Pancreas (tissue), 10 donors: ENCODE measurements around the gene TMEM145. TPM values are rescaled to one million over a fixed set of nuclear protein-coding genes. Genes with fewer than 3 reads are reported as not detected.
A peak's percentile ranks its signal among the peaks of the same experiment; 100 is the strongest.

Source experiments
- ATAC-seq, 4 donors: fragments of 200-7000 bp; cut with Tn5 transposase; one replicate each; pipeline versions ENCODE4 v1.8.0 to v1.9.1; 2020; ENCODE audit warnings: mild to moderate bottlenecking in 4 of 4, moderate library complexity in 4 of 4
- DNase-seq, 6 donors: peaks; one replicate each; pipeline ENCODE4 v3.0.0-alpha.2; 2020
- FAIRE-seq: peaks from 2 replicates; lab custom pipeline; 2012; peaks lifted over from hg19 to GRCh38; lab: Jason Lieb, UNC
- H3K27ac ChIP-seq, 4 donors: fragments of 200-600 bp; sonication (generic); 1 replicate in 3 of 4; 2 replicates in 1 of 4; pipeline versions ENCODE4 v1.5.0 to v1.8.0; 2020
- H3K27me3 ChIP-seq, 4 donors: fragments of 200-600 bp; one replicate each; pipeline ENCODE4 v1.8.0; 2021
- H3K36me3 ChIP-seq, 3 donors: fragments of 200-600 bp; sonication (generic) in 1 of 3; one replicate each; pipeline versions ENCODE4 v1.5.0 to v1.8.0; 2020 to 2021
- H3K4me1 ChIP-seq, 3 donors: fragments of 200-600 bp; one replicate each; pipeline ENCODE4 v1.8.0; 2021
- H3K4me3 ChIP-seq, 4 donors: fragments of 200-600 bp; sonication (generic) in 2 of 4; one replicate each; pipeline versions ENCODE4 v1.5.0 to v1.8.0; 2020 to 2021
- H3K9me3 ChIP-seq, 4 donors: fragments of 200-600 bp; one replicate each; pipeline ENCODE4 v1.8.0; 2021
- CTCF ChIP-seq, 4 donors: fragments of 200-600 bp; sonication (generic) in 3 of 4; IDR thresholded peaks; one replicate each; pipeline versions ENCODE4 v1.5.0 to v1.8.0; 2021; ENCODE audit warnings: antibody characterized with exemption in 4 of 4
- WGBS, 2 donors: extraction: QIAGEN DNeasy Blood & Tissue Kit; methylation state at CpG; one replicate each; pipeline ENCODE4 v1.1.7; 2013; 5-methylcytosine and 5-hydroxymethylcytosine counted together
- intact Hi-C, 3 donors: fragments of 100-400 bp; cut with DNase I; formaldehyde crosslinking; loops; one replicate each; pipeline versions ENCODE4 v1.11.1 to v1.14.2; 2022
- polyA plus RNA-seq, 2 donors: library from polyadenylated mRNA; stranded (reverse); fragments of 200-250 nt; gene quantifications; one replicate each; pipeline ENCODE4 v1.2.3, GENCODE V29; 2013
- total RNA-seq, 6 donors: library from RNA; stranded (reverse); fragmentation: NEBNext Ultra II Directional in 4 of 6; extraction: Animal tissue kit (Norgen Biotek cat#: 25700) in 4 of 6; gene quantifications; one replicate each; pipeline versions ENCODE4 v1.2.1 to v1.2.4, GENCODE V29; 2021 to 2023
- donor health status: healthy with polysubstance abuse.
- donor health status: DM: no; HTN: no; CAD: no; lungs with moderate emphysema.
- donor health status: DM: no; HTN: no; CAD: no.
- donor health status: control.
- donor health status: control.
- donor health status: Bipolar disorder and iron deficiency.
- donor health status: DM: yes; HTN: yes; CAD: no.
- donor health status: DM: no; HTN: no; CAD: no.
- donor health status: DM: no; HTN: no; CAD: no.
- donor health status: DM: yes; HTN: yes; CAD: no.

Gene TMEM145
- total and polyA plus RNA-seq, 8 donors: 0.46 to 8.2 (median 1.0) TPM

GRCh38 chr19:42312370-42312769 is 739 bp upstream of the TMEM145 start:
- Histone ChIP-seq H3K27me3 (no peaks in the 10 kb centered on the region), H3K36me3 (no peaks in the 10 kb centered on the region), H3K4me1 (no peaks in the 10 kb centered on the region), H3K27ac (no peak overlapping the region), H3K4me3 (no peak overlapping the region), H3K9me3 (no peaks in the 10 kb centered on the region)
- no peak for TF ChIP-seq CTCF (IDR thresholded peaks at IDR 0.05)
- intact Hi-C loops: no loop called here
- ATAC-seq: no peak
- no peak for DNase-seq
- FAIRE-seq: no peak
- WGBS, 2 donors: 61 to 71% methylated on average over 5 of the region's 5 CpGs

- WGBS, 2 donors: 31 to 41% methylated on average over 26 of the region's 26 CpGs
- no peak for TF ChIP-seq CTCF (IDR thresholded peaks at IDR 0.05)
- intact Hi-C loops: no loop called here
- Histone ChIP-seq H3K4me3 (peak overlapping the region in 2 of 4 donors; percentile 43 to 64), H3K9me3 (no peaks in the 10 kb centered on the region), H3K36me3 (no peaks in the 10 kb centered on the region), H3K27me3 (no peaks in the 10 kb centered on the region), H3K4me1 (no peaks in the 10 kb centered on the region), H3K27ac (no peak overlapping the region)
- ATAC-seq (no peak), FAIRE-seq (no peak), DNase-seq (no peak)
Measured at GRCh38 chr19:42313840-42314755, 989 bp downstream of the TMEM145 start.

- no peak overlapping the region for H3K27ac ChIP-seq
- TF ChIP-seq CTCF (IDR thresholded peaks at IDR 0.05): no peak
- intact Hi-C loops: no loop called here
- ATAC-seq (no peak), DNase-seq (no peak), FAIRE-seq (no peak)
- no peaks in the 10 kb centered on the region for H3K4me1 ChIP-seq
- 69 to 71% methylated on average over 5 of the region's 5 CpGs for WGBS, 2 donors
- no peaks in the 10 kb centered on the region for H3K9me3 ChIP-seq
- no peak overlapping the region for H3K4me3 ChIP-seq
- H3K36me3 ChIP-seq: no peaks in the 10 kb centered on the region
- H3K27me3 ChIP-seq: no peaks in the 10 kb centered on the region
Measured at GRCh38 chr19:42315024-42315423, 1.9 kb downstream of the TMEM145 start.

- intact Hi-C loops: no loop called here
- DNase-seq (no peak), ATAC-seq (peak in 2 of 4 donors; percentile 7 to 10), FAIRE-seq (no peak)
- TF ChIP-seq CTCF (IDR thresholded peaks at IDR 0.05): no peak
- Histone ChIP-seq H3K9me3 (no peaks in the 10 kb centered on the region), H3K27ac (no peak overlapping the region), H3K4me1 (no peaks in the 10 kb centered on the region), H3K27me3 (no peaks in the 10 kb centered on the region), H3K36me3 (no peaks in the 10 kb centered on the region), H3K4me3 (no peak overlapping the region)
- 47 to 52% methylated on average over 28 of the region's 28 CpGs for WGBS, 2 donors
Measured at GRCh38 chr19:42316223-42317211, 3.4 kb downstream of the TMEM145 start.
